Uterine smooth muscle cell (primary cell): ENCODE results near the gene CHST2. TPM values are rescaled to one million over a fixed set of nuclear protein-coding genes. Genes with fewer than 3 reads are reported as not detected.

Experiments used
- total RNA-seq: library from RNA; depleted of rRNA; stranded (reverse); fragments of >200 nt; gene quantifications from 2 replicates; pipeline ENCODE4 v1.2.3, GENCODE V29; 2014

Gene CHST2, protein sequence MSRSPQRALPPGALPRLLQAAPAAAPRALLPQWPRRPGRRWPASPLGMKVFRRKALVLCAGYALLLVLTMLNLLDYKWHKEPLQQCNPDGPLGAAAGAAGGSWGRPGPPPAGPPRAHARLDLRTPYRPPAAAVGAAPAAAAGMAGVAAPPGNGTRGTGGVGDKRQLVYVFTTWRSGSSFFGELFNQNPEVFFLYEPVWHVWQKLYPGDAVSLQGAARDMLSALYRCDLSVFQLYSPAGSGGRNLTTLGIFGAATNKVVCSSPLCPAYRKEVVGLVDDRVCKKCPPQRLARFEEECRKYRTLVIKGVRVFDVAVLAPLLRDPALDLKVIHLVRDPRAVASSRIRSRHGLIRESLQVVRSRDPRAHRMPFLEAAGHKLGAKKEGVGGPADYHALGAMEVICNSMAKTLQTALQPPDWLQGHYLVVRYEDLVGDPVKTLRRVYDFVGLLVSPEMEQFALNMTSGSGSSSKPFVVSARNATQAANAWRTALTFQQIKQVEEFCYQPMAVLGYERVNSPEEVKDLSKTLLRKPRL
- 13.0 and 15.4 TPM in 2 replicates for total RNA-seq

DNA sequence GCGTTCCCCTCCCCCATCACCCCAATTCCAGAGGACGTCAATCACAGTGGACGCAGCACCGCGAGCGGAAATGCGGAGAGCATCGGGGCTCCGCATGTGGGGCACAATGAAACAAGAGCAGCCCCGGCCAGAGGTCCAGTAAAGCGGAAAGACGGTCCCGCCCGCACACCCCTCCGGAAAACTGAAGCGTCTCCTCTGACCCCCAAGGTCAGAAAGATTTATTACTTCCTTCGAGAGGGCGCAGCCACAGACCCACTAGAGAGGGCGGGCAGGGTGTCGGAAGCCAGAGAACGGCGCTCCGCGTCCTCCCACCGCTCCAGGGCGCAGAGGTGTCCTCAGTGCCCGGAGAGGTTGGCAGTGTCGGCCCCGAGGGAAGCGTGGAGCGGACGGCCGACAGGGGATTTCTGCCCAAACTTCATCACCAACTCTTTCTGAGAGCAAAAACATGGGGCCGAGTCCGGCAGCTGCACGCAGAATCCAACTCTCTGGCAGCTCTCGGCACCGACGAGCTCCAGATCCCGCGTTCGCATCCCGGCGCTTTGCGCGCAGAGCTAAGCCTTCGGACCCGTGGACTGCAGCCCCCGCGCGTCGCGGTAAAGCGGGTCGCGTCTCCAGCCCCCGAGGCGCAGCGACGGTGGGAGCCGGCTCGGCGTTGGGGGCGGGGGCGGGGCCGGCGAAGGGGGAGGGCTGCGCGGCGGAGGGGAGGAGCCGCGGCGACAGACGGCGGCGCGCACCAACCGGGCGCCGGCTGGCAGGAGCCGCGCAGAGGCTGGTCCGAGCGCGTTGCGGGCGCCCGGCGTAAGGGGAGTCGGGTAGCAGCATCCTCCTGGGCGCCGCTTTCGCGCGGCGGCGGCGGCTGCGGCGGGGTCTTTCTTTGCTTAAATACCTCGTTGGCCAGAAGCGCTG, at the start of gene CHST2:
CHST2 (plus strand) TSS at position 763 of the 906 bp plus-strand sequence. CDS start 1,046 bp downstream, outside the sequence.

Other genes with a start within 250 kb of the CHST2 start
- gene PCOLCE2, start 230.7 kb upstream of the CHST2 start, total RNA-seq = 16.6 and 25.4 TPM in 2 replicates
- under 0.01 TPM in 1 of 2 replicates, not detected in the other for gene PAQR9, start 156.1 kb upstream of the CHST2 start, total RNA-seq
- 68.5 and 90.1 TPM in 2 replicates for gene U2SURP, start 118.2 kb upstream of the CHST2 start, total RNA-seq